HG03469 (cell line): Measurements from ENCODE around the gene CELF1.

Experiments
- ATAC-seq: cut with Tn5 transposase; IDR thresholded peaks from one replicate; pipeline ENCODE4 v1.9.1; 2021; ENCODE audit warnings: mild to moderate bottlenecking, moderate library complexity, moderate number of reproducible peaks; ENCODE audit not compliant: unreplicated experiment

The CELF1 gene

GRCh38 chr11:47426062-47426956, 126.6 kb downstream of the CELF1 start, which contains the start of gene PSMC3:
TSS of gene PSMC3 (minus strand) at chr11:47426439. CDS start at chr11:47426279, 160 bp downstream.
- peak; percentile 68 for ATAC-seq

- ATAC-seq: no peak
Observed at GRCh38 chr11:47425611-47426010, 127.3 kb downstream of the CELF1 start.

GRCh38 chr11:47418454-47419259, 134.3 kb downstream of the CELF1 start:
- no peak for ATAC-seq

- no peak for ATAC-seq
Observed at GRCh38 chr11:47417712-47418111, 135.2 kb downstream of the CELF1 start.

GRCh38 chr11:47415949-47416472, 136.9 kb downstream of the CELF1 start:
- ATAC-seq: no peak
